Fibroblast of skin of back (primary cell): ENCODE results near the gene FMNL3.
"Not testable (repeated sequence)": the region's sequence is repeated elsewhere in the genome, so short reads cannot be mapped to it uniquely, and the experiment has no call there.

Experiments used
- DNase-seq: peaks from one replicate; pipeline ENCODE4 v3.0.0-alpha.2; 2013

FMNL3 gene

DNA sequence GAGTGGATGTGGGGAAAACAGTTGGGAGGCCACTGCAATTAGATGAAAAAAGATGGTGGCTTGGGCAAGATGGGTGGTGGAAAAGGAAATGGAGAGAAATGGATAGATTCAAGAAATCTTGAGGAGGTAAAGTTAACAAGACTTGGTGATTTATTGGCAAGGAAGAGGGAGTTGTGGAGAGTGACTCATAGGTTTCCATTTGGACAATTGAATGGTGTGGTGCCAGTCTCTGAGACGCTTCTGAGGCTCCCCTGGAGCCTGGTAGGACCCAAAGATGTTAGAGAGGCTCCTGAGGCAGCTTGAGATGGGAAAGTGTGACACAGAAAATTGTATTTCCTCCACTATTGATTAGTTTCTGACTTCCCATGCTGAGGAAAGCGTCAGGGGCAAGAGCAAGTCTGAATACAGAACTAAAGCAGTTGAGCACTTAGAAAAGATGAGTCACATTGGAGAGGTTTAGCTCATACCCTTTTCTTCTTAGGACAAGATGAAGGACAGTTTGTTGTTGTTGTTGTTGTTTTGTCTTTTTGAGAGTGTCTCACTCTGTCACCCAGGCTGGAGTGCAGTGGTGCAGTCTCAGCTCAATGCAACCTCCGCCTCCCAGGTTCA, 79.3 kb downstream of the FMNL3 start:
- peak; percentile 47 for DNase-seq

DNA sequence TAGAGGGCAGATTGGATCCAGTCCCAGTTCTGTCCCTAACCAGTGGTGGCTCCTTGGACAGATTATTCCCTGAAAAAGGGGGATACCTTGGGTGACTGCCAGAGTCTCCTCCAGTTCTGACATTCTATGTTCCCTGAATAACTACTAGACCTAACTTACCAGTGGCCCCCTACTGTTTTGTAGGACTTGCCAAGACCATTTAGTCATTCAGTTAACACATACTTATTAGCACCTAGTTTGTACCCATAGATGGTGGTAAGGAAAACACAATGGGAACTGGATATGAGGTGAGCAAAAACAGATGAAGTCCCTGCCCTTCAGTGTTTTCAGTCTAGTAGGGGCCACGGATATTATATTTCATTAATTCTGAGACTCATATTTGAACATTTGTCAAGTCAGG, 80.4 kb downstream of the FMNL3 start:
- no peak for DNase-seq

DNA sequence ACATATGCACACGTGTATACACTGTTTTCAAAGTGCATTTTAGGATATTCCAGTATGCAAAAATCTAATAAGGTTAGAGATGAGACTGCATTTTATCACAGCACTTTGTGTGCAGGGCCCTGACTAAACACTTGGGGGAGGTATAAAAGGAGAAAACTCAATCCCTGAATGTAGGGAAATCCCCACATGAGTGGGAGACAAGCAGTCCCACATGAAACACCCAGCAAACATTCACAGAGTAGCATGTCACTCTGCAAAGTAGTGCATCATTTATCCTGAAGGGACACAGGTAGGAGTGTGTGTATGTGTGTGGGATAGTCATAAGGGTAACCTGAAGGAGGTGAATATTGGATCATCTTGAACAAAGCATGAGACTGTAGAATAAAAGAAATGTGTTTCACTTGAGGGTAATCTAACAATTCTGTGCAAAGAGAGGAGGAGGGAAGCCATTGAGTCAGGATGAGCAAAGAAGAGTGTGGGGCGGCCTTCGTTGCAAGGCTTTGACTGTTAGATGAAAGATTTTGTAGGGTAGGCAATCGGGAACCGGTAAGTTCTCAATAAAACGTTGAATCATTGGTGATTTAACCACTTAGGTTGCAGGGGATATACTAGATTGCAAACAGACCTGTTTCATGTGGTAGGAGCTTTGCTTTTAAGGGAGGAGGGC, 80.9 kb downstream of the FMNL3 start:
- DNase-seq = no peak

- no peak for DNase-seq
These were observed 82.2 kb downstream of the FMNL3 start for GRCh38 chr12:49624921-49625577.

- peak; percentile 82 for DNase-seq
These were observed 83.9 kb downstream of the FMNL3 start, which contains the start of gene PRPF40B for GRCh38 chr12:49623142-49623904. PRPF40B (plus strand) TSS chr12:49623561; CDS start chr12:49623591, 30 bp downstream.

- DNase-seq = peak; percentile 27
These were observed 84.6 kb downstream of the FMNL3 start for GRCh38 chr12:49622501-49623141.

DNA sequence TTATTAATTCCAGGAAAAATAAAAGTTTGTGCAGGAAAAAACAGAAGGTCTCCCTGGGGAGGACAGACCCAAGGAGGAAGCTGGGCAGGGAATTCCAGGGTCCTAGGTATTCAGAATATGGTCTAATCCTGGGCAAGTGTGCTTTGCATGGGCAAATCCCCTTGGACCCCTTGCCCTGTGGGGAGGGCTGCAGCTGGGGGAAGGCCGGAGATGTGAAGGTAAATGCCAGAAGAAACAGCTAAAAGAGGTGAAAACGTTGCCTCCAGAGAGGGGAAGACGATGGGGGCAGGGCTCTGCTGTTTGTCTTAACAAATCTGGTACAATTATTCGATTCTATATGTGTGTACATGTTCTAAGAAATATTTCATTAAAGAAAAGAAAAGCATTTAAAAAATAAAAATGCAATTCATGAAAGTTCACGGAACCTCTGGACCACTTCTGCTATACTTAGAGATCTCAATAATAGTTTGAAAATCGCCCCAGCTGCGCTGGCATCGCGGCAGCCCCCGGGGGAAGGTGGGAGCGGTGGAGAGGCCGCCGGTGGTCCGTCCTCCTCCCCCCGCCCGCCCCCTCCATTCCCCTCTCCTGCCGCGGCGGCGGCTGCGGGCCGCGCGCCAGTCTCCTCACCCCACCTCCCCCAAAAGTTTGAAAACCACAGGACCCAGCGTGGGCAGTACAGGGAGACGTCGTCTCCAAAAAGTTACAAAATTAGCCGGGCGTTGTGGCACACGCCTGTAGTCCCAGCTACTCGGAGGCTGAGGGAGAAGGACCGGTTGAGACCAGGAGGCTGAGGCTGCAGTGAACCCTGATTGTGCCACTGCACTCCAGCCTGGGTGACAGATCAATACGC, 85.3 kb downstream of the FMNL3 start:
- DNase-seq = no peak

GRCh38 chr12:49619286-49619685, 87.9 kb downstream of the FMNL3 start:
- DNase-seq = no peak

- DNase-seq = no peak
These were observed 88.6 kb downstream of the FMNL3 start for GRCh38 chr12:49618576-49618975.

DNA sequence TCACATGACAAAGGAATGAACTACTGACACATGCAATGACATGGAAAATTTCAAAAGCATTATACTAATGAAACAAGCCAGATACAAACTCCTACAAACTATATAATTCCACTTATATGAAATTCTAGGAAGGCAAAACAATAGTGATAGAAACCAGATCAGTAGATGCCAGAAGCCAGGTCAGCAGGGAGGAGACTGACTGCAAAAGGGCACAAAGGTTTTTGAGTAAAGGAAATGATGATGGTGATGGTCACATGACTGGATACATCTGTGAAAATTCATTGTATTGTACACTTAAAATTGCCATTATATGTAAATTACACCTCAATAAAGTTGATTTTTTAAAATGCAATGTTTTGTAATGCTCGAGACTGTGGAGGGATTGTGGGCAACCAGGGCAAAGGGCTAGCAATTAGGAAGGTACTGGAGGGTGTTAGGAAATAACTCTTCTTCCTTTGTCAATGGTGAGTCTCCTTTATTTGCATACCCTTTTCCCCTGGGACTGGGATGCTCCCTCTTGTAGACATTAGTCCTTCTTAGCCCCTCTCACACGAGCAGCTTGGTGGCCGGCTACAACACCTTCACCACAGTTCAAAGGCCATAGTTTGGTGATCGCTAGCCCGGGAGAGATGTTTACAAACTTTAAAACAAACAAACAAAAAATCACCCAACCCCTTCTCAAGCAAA, 90.5 kb downstream of the FMNL3 start:
- DNase-seq = no peak

DNA sequence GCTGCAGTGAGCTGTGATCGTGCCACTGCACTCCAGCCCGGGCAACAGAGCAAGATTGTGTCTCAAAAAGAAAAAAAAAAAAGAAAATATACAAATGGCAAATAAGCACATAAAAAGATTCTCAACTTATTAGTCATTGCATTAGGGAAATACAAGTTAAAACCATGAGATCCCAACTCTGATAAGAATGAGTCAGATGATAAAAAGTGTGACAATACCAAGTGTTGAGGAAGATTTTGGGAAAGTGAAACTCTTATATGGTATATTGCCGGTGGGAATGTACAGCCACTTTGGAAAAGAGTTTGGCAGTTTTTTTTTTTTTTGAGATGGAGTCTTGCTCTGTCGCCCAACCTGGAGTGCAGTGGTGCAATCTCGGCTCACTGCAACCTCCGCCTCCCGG, 91.5 kb downstream of the FMNL3 start:
- peak; percentile 49 for DNase-seq

DNA sequence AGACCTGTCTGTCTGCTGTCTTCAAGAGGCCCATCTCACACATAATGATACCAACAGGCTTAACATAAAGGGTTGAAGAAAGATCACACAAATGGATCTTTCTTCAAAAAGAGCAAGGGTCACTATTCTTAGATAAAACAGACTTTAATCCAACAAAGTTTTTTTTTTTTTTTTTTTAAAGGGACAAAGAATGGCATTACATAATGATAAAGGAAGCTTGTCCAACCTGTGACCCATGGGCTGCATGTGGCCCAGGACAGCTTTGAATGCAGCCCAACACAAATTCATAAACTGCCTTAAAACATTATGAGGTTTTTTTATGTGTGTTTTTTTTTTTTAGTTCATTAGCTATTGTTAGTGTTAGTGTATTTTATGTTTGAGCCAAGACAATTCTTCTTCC, 95.0 kb downstream of the FMNL3 start:
- no peak for DNase-seq

GRCh38 chr12:49610785-49611184, 96.4 kb downstream of the FMNL3 start:
- not testable (repeated sequence) for DNase-seq

- no peak for DNase-seq
These were observed 97.4 kb downstream of the FMNL3 start for GRCh38 chr12:49609875-49610154.

- no peak for DNase-seq
These were observed 97.9 kb downstream of the FMNL3 start for GRCh38 chr12:49609059-49609874.

GRCh38 chr12:49605539-49605938, 101.7 kb downstream of the FMNL3 start, which contains the start of gene FAM186B:
FAM186B (minus strand) TSS chr12:49605639; CDS start chr12:49605477, 162 bp downstream.
- not testable (repeated sequence) for DNase-seq

DNA sequence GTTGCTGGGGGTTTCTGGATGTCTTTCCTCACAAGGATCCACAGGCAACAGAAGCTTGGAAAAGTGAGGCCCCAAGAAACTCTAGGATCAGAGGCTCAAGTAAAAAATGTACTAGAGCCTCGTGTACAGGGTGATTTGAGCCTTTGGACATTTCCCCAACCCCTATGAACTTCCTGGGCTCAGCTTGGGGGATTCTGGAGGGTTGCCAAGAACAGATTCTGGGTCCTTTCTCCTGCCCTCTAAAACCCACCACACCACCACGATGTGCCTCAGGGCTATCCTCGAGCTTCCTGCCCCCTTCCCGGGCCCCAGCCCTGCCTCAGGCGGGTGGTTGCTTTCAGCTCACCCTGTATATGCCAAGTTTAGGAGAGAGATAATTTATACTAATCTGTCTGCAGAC, 102.3 kb downstream of the FMNL3 start:
- DNase-seq = no peak

DNA sequence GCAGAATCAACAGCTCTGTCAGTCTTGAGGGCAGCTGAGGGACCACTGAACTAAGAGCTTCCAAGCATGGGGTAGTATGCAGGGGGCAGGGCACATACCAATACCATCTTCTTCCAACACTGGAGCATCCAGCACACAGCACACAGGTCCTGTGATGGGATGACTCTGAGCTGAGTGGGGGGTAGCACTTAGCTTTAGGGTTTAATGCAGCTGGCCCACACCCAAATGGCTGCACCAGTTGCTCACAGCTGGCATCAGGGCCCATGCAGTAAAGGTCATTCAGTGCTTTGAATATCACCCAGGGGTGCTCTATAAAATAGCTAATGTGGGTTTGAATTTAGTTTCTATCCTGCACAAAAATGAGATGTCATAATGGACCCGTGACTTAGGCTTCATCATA, 103.5 kb downstream of the FMNL3 start:
- no peak for DNase-seq

GRCh38 chr12:49599961-49600360, 107.2 kb downstream of the FMNL3 start:
- DNase-seq = no peak

DNA sequence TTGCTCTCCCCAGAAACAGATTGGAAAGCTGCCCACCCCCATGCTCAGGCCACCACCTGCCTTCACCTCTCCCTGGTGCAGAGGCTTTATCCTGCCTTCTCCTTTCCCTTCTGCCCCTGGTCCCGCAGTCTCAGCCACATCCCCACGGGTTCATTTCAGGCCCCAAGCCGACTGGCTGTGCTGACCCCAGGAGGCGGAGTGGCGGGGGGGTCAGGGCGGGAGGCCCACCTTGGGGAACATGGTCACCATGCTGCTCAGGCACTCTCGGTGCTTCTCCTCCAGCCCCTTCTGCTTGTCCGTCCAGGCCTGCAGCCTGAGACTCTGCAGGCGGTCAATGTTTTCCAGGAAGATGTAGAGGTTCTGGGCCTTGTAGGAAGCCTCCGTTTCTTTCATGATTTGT, 108.7 kb downstream of the FMNL3 start:
- no peak for DNase-seq
